ENCODE data around the gene C7orf57. TPM values are rescaled to one million over a fixed set of nuclear protein-coding genes. Genes with fewer than 3 reads are reported as not detected.
A peak's percentile ranks its signal among the peaks of the same experiment; 100 is the strongest.

C7orf57 gene
- total and polyA plus RNA-seq, 2 donors (not counting 1 experiment from before 2014, with no cell fraction given) = not detected

DNA sequence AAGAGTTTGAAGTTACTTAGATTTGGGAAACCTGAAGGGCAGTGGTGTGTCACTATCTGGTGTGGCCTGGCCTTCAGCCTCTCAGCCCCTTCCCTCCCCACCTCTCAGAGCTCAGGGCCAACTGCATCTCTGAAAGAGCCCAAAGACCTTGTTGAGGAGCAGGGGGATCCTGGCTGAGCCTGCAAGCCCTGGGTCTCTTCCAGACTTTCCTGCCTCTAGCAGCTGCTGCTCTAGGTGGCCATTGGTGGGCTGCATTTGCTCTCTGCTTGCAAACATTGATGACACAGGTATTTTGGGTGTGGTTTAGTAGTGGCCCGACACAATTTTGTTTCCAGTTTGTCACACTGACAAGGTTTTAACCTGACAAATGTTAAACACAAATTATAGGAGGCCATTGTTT is 50.6 kb downstream of the C7orf57 start:
- intact Hi-C loops (cut with micrococcal nuclease) = loop anchor here (1.0 to 5.0 kb wide), 7 partner anchors 25 to 834 kb away; partner anchors contain the start of gene C7orf57
- no peak overlapping the region for H3K9ac ChIP-seq (ENCODE audit: low read length)
- H4K20me1 ChIP-seq (ENCODE audit: control insufficient read depth, insufficient read depth, low read length, poor library complexity, severe bottlenecking) = no peaks in the 10 kb centered on the region
- H3K27me3 ChIP-seq (replicated peaks in 1 of 4; ENCODE audit: control extremely low read depth in 1 of 4, control insufficient read depth in 3 of 4, insufficient read depth in 4 of 4, low read length in 3 of 4) = no peaks in the 10 kb centered on the region
- DNase-seq = no peak
- TF ChIP-seq, protein P1, sequence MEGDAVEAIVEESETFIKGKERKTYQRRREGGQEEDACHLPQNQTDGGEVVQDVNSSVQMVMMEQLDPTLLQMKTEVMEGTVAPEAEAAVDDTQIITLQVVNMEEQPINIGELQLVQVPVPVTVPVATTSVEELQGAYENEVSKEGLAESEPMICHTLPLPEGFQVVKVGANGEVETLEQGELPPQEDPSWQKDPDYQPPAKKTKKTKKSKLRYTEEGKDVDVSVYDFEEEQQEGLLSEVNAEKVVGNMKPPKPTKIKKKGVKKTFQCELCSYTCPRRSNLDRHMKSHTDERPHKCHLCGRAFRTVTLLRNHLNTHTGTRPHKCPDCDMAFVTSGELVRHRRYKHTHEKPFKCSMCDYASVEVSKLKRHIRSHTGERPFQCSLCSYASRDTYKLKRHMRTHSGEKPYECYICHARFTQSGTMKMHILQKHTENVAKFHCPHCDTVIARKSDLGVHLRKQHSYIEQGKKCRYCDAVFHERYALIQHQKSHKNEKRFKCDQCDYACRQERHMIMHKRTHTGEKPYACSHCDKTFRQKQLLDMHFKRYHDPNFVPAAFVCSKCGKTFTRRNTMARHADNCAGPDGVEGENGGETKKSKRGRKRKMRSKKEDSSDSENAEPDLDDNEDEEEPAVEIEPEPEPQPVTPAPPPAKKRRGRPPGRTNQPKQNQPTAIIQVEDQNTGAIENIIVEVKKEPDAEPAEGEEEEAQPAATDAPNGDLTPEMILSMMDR (IDR thresholded peaks at IDR 0.05) = no peak
- TF ChIP-seq EZH2 (IDR thresholded peaks at IDR 0.05; ENCODE audit: borderline replicate concordance, insufficient read depth, low read depth, low read length, poor library complexity, severe bottlenecking) = no peak
- peaks cover 15 to 40% of the 10 kb centered on the region in 2 donors for H3K4me1 ChIP-seq (ENCODE audit: control insufficient read depth in 2 of 2, insufficient read depth in 2 of 2, low read length in 2 of 2)
- H3K4me3 Mint-ChIP-seq = no peak overlapping the region
- POLR2A ChIA-PET = no interaction called here
- H3K27ac Mint-ChIP-seq = no peak overlapping the region
- WGBS (ENCODE audit: insufficient coverage) = no CpG with 5 or more reads among the region's 1 CpG
- H3K9me3 ChIP-seq (ENCODE audit: control extremely low read depth in 1 of 3, control insufficient read depth in 2 of 3, insufficient read depth in 1 of 3, low read length in 2 of 3) = peaks cover 0 to 6% (median 0%) of the 10 kb centered on the region in 3 donors
- no peak overlapping the region for H3K4me3 ChIP-seq (ENCODE audit: control extremely low read depth in 1 of 5, extremely low read depth in 1 of 5, insufficient read depth in 1 of 5, low read depth in 2 of 5, low read length in 4 of 5)
- H3K9me3 Mint-ChIP-seq (ENCODE audit: insufficient read depth) = no peaks in the 10 kb centered on the region
- H3K4me2 ChIP-seq (replicated peaks; ENCODE audit: low read depth, low read length, poor library complexity, severe bottlenecking) = no peak overlapping the region
- H3K4me1 Mint-ChIP-seq = peaks cover 43% of the 10 kb centered on the region
- no peak for ATAC-seq (ENCODE audit: low read depth)
- no peaks in the 10 kb centered on the region for H3K79me2 ChIP-seq (ENCODE audit: control insufficient read depth, insufficient read depth, low read length)
- CTCF ChIA-PET = interaction anchor here (2.3 kb wide), 1 partner anchor 94 kb away, joined by 10 read pairs; no protein-coding TSS in a partner anchor
- H2AFZ ChIP-seq (ENCODE audit: insufficient read depth, low read depth, low read length, poor library complexity, severe bottlenecking) = no peak overlapping the region
- no peak overlapping the region for H3K27ac ChIP-seq (ENCODE audit: low read length in 2 of 2)
- H3K27me3 Mint-ChIP-seq = peaks cover 2% of the 10 kb centered on the region
- H3K36me3 ChIP-seq (replicated peaks in 1 of 2; ENCODE audit: control extremely low read depth in 1 of 2, control insufficient read depth in 1 of 2, extremely low read depth in 1 of 2, insufficient read depth in 2 of 2, low read length in 1 of 2) = no peaks in the 10 kb centered on the region

DNA sequence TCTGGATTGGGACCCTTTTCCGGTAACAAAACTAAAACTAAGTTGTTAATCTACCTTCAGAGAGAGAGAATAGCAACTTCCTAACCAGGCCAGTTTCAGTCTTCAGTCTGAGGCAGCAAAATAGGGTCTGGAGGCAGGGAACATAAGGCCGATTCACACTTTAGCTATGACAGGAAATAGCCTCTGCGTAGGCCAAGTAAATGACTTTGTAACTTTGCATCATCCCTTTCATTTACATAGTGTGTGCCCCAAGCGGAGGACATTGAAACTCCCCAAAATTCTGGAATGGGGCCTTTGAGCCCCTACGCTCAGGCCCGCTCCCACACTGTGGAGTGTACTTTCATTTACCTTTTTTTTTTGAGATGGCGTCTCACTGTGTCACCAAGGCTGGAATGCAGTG is 52.0 kb downstream of the C7orf57 start:
- TF ChIP-seq EZH2 (IDR thresholded peaks at IDR 0.05; ENCODE audit: borderline replicate concordance, insufficient read depth, low read depth, low read length, poor library complexity, severe bottlenecking) = no peak
- TF ChIP-seq, protein P1 (IDR thresholded peaks at IDR 0.05) = no peak
- Histone ChIP-seq H3K4me3 (ENCODE audit: control extremely low read depth in 1 of 5, extremely low read depth in 1 of 5, insufficient read depth in 1 of 5, low read depth in 2 of 5, low read length in 4 of 5) (no peak overlapping the region), H3K27ac (ENCODE audit: low read length in 2 of 2) (peak overlapping the region in 1 of 2 donors; percentile 11), H3K4me1 (ENCODE audit: control insufficient read depth in 2 of 2, insufficient read depth in 2 of 2, low read length in 2 of 2) (peaks cover 15 to 40% of the 10 kb centered on the region in 2 donors), H3K9me3 (ENCODE audit: control extremely low read depth in 1 of 3, control insufficient read depth in 2 of 3, insufficient read depth in 1 of 3, low read length in 2 of 3) (peaks cover 0 to 6% (median 0%) of the 10 kb centered on the region in 3 donors), H3K9ac (ENCODE audit: low read length) (no peak overlapping the region), H2AFZ (ENCODE audit: insufficient read depth, low read depth, low read length, poor library complexity, severe bottlenecking) (no peak overlapping the region), H3K36me3 (replicated peaks in 1 of 2; ENCODE audit: control extremely low read depth in 1 of 2, control insufficient read depth in 1 of 2, extremely low read depth in 1 of 2, insufficient read depth in 2 of 2, low read length in 1 of 2) (no peaks in the 10 kb centered on the region), H4K20me1 (ENCODE audit: control insufficient read depth, insufficient read depth, low read length, poor library complexity, severe bottlenecking) (no peaks in the 10 kb centered on the region), H3K27me3 (replicated peaks in 1 of 4; ENCODE audit: control extremely low read depth in 1 of 4, control insufficient read depth in 3 of 4, insufficient read depth in 4 of 4, low read length in 3 of 4) (no peaks in the 10 kb centered on the region), H3K4me2 (replicated peaks; ENCODE audit: low read depth, low read length, poor library complexity, severe bottlenecking) (no peak overlapping the region), H3K79me2 (ENCODE audit: control insufficient read depth, insufficient read depth, low read length) (no peaks in the 10 kb centered on the region)
- ATAC-seq (ENCODE audit: low read depth) = no peak
- intact Hi-C loops (cut with micrococcal nuclease) = loop anchor here (5.0 kb wide), 3 partner anchors 150 to 835 kb away; no protein-coding TSS in a partner anchor
- DNase-seq = peak; percentile 39
- ChIA-PET CTCF (interaction anchor here (0.8 to 1.2 kb wide), 2 partner anchors 109 to 821 kb away, joined by 3 read pairs; no protein-coding TSS in a partner anchor), POLR2A (interaction anchor here (0.7 kb wide), 1 partner anchor 41 kb away, joined by 5 read pairs; no protein-coding TSS in a partner anchor)
- Mint-ChIP-seq H3K4me3 (peak overlapping the region; percentile 54), H3K27me3 (no peaks in the 10 kb centered on the region), H3K27ac (peak overlapping the region; percentile 71), H3K4me1 (peaks cover 43% of the 10 kb centered on the region), H3K9me3 (ENCODE audit: insufficient read depth) (no peaks in the 10 kb centered on the region)
- 73% methylated on average over 7 of the region's 7 CpGs for WGBS (ENCODE audit: insufficient coverage)
